K562 treated with DMSO at 1 percent for 4 hours (cell line): ENCODE measurements around the gene SV2C. TPM values are rescaled to one million over a fixed set of nuclear protein-coding genes. Genes with fewer than 3 reads are reported as not detected.

Experiments
- total RNA-seq: library from RNA; unstranded; fragments of 300-600 nt; gene quantifications from 2 replicates; pipeline ENCODE4 v1.2.3, GENCODE V29; 2022; ENCODE audit not compliant: insufficient read depth

The SV2C gene
- total RNA-seq, result not detected in 2 replicates

GRCh38 chr5:76082772-76083554 is at the start of gene SV2C:
SV2C (plus strand) TSS chr5:76083383; CDS start chr5:76131751, 48,368 bp downstream.

GRCh38 chr5:76402886-76403765 is 319.9 kb downstream of the SV2C start, which contains the start of gene IQGAP2:
IQGAP2 (plus strand) TSS chr5:76403285; CDS start chr5:76403546, 261 bp downstream.

